H1 (cell line): ENCODE measurements around the gene ACSL3. TPM values are rescaled to one million over a fixed set of nuclear protein-coding genes. Genes with fewer than 3 reads are reported as not detected.

Experiments
- CHD1 ChIP-seq: IDR thresholded peaks from 2 replicates; pipeline ENCODE4 v1.6.1; 2012; ENCODE audit warnings: low read depth, low read length, improper control_type of control experiment
- CREB1 ChIP-seq: IDR thresholded peaks from 2 replicates; pipeline ENCODE4 v1.6.1; 2012; ENCODE audit warnings: inconsistent platforms
- EZH2 ChIP-seq: fragments of 200-600 bp; sonication (generic); IDR thresholded peaks from 2 replicates; pipeline ENCODE4 v1.7.1; 2012; ENCODE audit warnings: low read depth, mild to moderate bottlenecking, moderate library complexity, low read length, inconsistent platforms; ENCODE audit not compliant: severe bottlenecking
- SRF ChIP-seq: IDR thresholded peaks from 2 replicates; pipeline ENCODE4 v1.6.1; 2011; ENCODE audit warnings: mild to moderate bottlenecking, low read depth, low read length, moderate library complexity
- polyA plus RNA-seq, 7 experiments: library from polyadenylated mRNA; depleted of rRNA in 3 of 7; stranded (reverse) in 5 of 7; unstranded in 2 of 7; fragments of >200 nt in 5 of 7; fragments of 200-250 nt in 2 of 7; gene quantifications; 1 replicate in 5 of 7; 2 replicates in 1 of 7; 4 replicates in 1 of 7; pipeline versions ENCODE4 v1.2.1 to v1.2.3, GENCODE V29; 2011 to 2013; ENCODE audit warnings: missing spikeins in 2 of 7, mixed read lengths in 2 of 7
- total RNA-seq: library from RNA; stranded (reverse); fragmentation: NEBNext Ultra II Directional; extraction: Animal tissue kit (Norgen Biotek cat#: 25700); gene quantifications from 2 replicates; pipeline ENCODE4 v1.2.1, GENCODE V29; 2021

Gene ACSL3
- total and polyA plus RNA-seq, 2 of the 8 experiments (the other 6 are each of a cell fraction or from before 2014, with no cell fraction given): 37.5 to 98.1 TPM

DNA sequence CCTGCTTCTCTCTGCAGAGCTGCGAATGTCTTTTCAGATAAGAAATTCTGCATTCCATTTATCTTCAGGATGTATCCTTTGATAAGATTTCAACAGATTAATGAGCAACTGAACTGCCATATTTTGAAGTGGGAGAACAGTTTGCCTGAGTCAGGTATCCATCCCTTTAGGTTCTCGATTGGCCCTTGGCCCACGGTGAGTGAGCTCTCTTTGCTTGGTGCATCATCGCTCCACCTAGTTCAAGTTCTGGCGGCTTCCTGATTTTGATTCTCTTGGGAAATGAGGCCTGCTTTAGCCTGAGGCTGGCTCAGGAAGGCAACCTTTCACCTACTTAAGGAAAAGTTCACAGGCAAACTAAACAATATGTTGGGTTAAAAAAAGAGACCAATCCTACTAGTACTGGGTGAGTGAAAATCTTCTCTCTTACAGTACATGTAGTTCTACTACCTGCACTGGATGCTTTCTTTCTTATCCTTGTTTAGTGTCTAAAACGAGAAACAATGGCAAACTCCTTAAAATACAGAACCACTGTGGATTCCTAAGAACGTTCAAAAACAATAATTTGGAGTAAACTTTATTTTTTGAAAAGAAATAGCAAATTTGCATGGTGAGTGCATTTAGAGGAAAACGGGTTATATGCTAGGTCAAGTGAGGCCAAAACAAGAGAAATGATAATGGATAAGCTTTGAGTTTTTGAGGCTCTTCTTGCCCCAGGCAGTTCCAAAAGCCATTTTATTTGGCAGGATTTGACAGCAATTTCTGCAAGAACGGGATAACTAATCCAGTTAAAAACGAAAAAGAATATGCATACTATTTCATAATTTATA lies 837 bp upstream of the ACSL3 start (continued):
- no peak for TF ChIP-seq CHD1
- no peak for TF ChIP-seq CREB1
- TF ChIP-seq SRF: no peak
- TF ChIP-seq EZH2: no peak
